Neural crest cell (in vitro differentiated cells): ENCODE measurements around the gene OXLD1. TPM values are rescaled to one million over a fixed set of nuclear protein-coding genes. Genes with fewer than 3 reads are reported as not detected.

Experiments used
- DNase-seq: peaks from one replicate; pipeline ENCODE4 v3.0.0; 2021; ENCODE audit warnings: low read depth, mixed read lengths, low spot score
- H3K27ac Mint-ChIP-seq: one replicate; pipeline ENCODE4 v1.8.0; 2021; ENCODE audit warnings: mild to moderate bottlenecking, mixed read lengths; ENCODE audit not compliant: unreplicated experiment
- H3K27me3 Mint-ChIP-seq: 2 replicates; pipeline ENCODE4 v1.8.0; 2021; ENCODE audit warnings: low read depth, mild to moderate bottlenecking, mixed read lengths
- H3K36me3 Mint-ChIP-seq: 2 replicates; pipeline ENCODE4 v1.8.0; 2021; ENCODE audit warnings: low read depth, mild to moderate bottlenecking, mixed read lengths
- H3K4me1 Mint-ChIP-seq: 2 replicates; pipeline ENCODE4 v1.8.0; 2021; ENCODE audit warnings: mixed read lengths
- H3K4me3 Mint-ChIP-seq: one replicate; pipeline ENCODE4 v1.8.0; 2021; ENCODE audit warnings: mild to moderate bottlenecking, mixed read lengths
- H3K9me3 Mint-ChIP-seq: 2 replicates; pipeline ENCODE4 v1.8.0; 2021; ENCODE audit warnings: mixed read lengths
- CTCF ChIP-seq: fragments of 200-600 bp; sonication (generic); conservative IDR thresholded peaks from 2 replicates; pipeline ENCODE4 v1.5.0; 2021; ENCODE audit warnings: antibody characterized with exemption, mild to moderate bottlenecking
- total RNA-seq: library from RNA; stranded (reverse); gene quantifications from 2 replicates; pipeline ENCODE4 v1.2.1, GENCODE V29; 2021

OXLD1 gene
- total RNA-seq, 1 donor from 2014 or later = 28.2 TPM

GRCh38 chr17:81667754-81668153, 1.3 kb upstream of the OXLD1 start:
- Mint-ChIP-seq H3K4me3 (peak overlapping the region; percentile 90), H3K4me1 (peaks cover 28% of the 10 kb centered on the region), H3K36me3 (no peaks in the 10 kb centered on the region), H3K27ac (peak overlapping the region; percentile 81), H3K27me3 (no peaks in the 10 kb centered on the region), H3K9me3 (no peaks in the 10 kb centered on the region)
- TF ChIP-seq CTCF = no peak
- no peak for DNase-seq

GRCh38 chr17:81666092-81666341, 388 bp downstream of the OXLD1 start:
- H3K4me1 Mint-ChIP-seq = peaks cover 28% of the 10 kb centered on the region
- no peaks in the 10 kb centered on the region for H3K27me3 Mint-ChIP-seq
- TF ChIP-seq CTCF = no peak
- no peak for DNase-seq
- peak overlapping the region; percentile 95 for H3K4me3 Mint-ChIP-seq
- peak overlapping the region; percentile 97 for H3K27ac Mint-ChIP-seq
- H3K9me3 Mint-ChIP-seq = no peaks in the 10 kb centered on the region
- no peaks in the 10 kb centered on the region for H3K36me3 Mint-ChIP-seq

- Mint-ChIP-seq H3K27ac (peak overlapping the region; percentile 97), H3K4me1 (peaks cover 28% of the 10 kb centered on the region), H3K4me3 (peak overlapping the region; percentile 95), H3K27me3 (no peaks in the 10 kb centered on the region), H3K36me3 (no peaks in the 10 kb centered on the region), H3K9me3 (no peaks in the 10 kb centered on the region)
- DNase-seq = no peak
- no peak for TF ChIP-seq CTCF
Measured at GRCh38 chr17:81665205-81666091, 957 bp downstream of the OXLD1 start.

GRCh38 chr17:81664051-81664470, 2.3 kb downstream of the OXLD1 start:
- Mint-ChIP-seq H3K27ac (no peak overlapping the region), H3K36me3 (no peaks in the 10 kb centered on the region), H3K4me1 (peaks cover 28% of the 10 kb centered on the region), H3K4me3 (no peak overlapping the region), H3K27me3 (no peaks in the 10 kb centered on the region), H3K9me3 (no peaks in the 10 kb centered on the region)
- no peak for TF ChIP-seq CTCF
- DNase-seq = no peak

GRCh38 chr17:81662002-81662401, 4.4 kb downstream of the OXLD1 start:
- H3K27ac Mint-ChIP-seq = no peak overlapping the region
- no peaks in the 10 kb centered on the region for H3K9me3 Mint-ChIP-seq
- no peaks in the 10 kb centered on the region for H3K36me3 Mint-ChIP-seq
- no peak overlapping the region for H3K4me3 Mint-ChIP-seq
- no peak for DNase-seq
- peaks cover 14% of the 10 kb centered on the region for H3K4me1 Mint-ChIP-seq
- no peaks in the 10 kb centered on the region for H3K27me3 Mint-ChIP-seq
- TF ChIP-seq CTCF = no peak
